Neural progenitor cell (in vitro differentiated cells): ENCODE data around the gene TTC4. TPM values are rescaled to one million over a fixed set of nuclear protein-coding genes. Genes with fewer than 3 reads are reported as not detected.

Source experiments
- DNase-seq: peaks from one replicate; pipeline ENCODE4 v3.0.0-alpha.2; 2016; ENCODE audit warnings: low spot score
- H2AFZ ChIP-seq: fragments of 200-600 bp; sonication (generic); replicated peaks from 2 replicates; pipeline ENCODE4 v1.6.1; 2016; ENCODE audit warnings: antibody characterized with exemption
- H3F3A ChIP-seq: fragments of 200-600 bp; sonication (generic); 2 replicates; pipeline ENCODE4 v1.6.1; 2016; ENCODE audit warnings: antibody characterized with exemption, low read depth
- H3K27ac ChIP-seq: fragments of 200-600 bp; sonication (generic); 2 replicates; pipeline ENCODE4 v1.5.1; 2016; ENCODE audit warnings: mild to moderate bottlenecking
- H3K27me3 ChIP-seq: fragments of 200-600 bp; sonication (generic); 2 replicates; pipeline ENCODE4 v1.6.1; 2016; ENCODE audit warnings: mild to moderate bottlenecking, moderate library complexity
- H3K36me3 ChIP-seq: fragments of 200-600 bp; sonication (generic); 2 replicates; pipeline ENCODE4 v1.5.1; 2016
- H3K4me1 ChIP-seq: fragments of 200-600 bp; sonication (generic); 2 replicates; pipeline ENCODE4 v1.6.1; 2016; ENCODE audit warnings: mixed run types
- H3K4me2 ChIP-seq: fragments of 200-600 bp; sonication (generic); 2 replicates; pipeline ENCODE4 v1.6.1; 2016
- H3K4me3 ChIP-seq: fragments of 200-600 bp; sonication (generic); 2 replicates; pipeline ENCODE4 v1.5.1; 2016
- H3K79me2 ChIP-seq: fragments of 200-600 bp; sonication (generic); 2 replicates; pipeline ENCODE4 v1.6.1; 2016; ENCODE audit warnings: low read depth
- H3K9ac ChIP-seq: fragments of 200-600 bp; sonication (generic); 2 replicates; pipeline ENCODE4 v1.6.1; 2016
- H3K9me3 ChIP-seq: fragments of 200-600 bp; sonication (generic); 2 replicates; pipeline ENCODE4 v1.5.1; 2016; ENCODE audit warnings: low read depth
- H4K20me1 ChIP-seq: fragments of 200-600 bp; sonication (generic); 2 replicates; pipeline ENCODE4 v1.6.1; 2016; ENCODE audit warnings: low read depth
- H3K27ac Mint-ChIP-seq: 3 replicates; pipeline ENCODE4 v1.8.0; 2021; ENCODE audit warnings: mixed read lengths
- H3K27me3 Mint-ChIP-seq: 2 replicates; pipeline ENCODE4 v1.8.0; 2022; ENCODE audit warnings: low read depth, mild to moderate bottlenecking, inconsistent platforms, moderate library complexity, mixed read lengths; ENCODE audit not compliant: insufficient read depth
- H3K36me3 Mint-ChIP-seq: 3 replicates; pipeline ENCODE4 v1.8.0; 2021; ENCODE audit warnings: mixed read lengths
- H3K4me1 Mint-ChIP-seq: 3 replicates; pipeline ENCODE4 v1.8.0; 2021; ENCODE audit warnings: mixed read lengths
- H3K4me3 Mint-ChIP-seq: 3 replicates; pipeline ENCODE4 v1.8.0; 2021; ENCODE audit warnings: mild to moderate bottlenecking, moderate library complexity, mixed read lengths
- H3K9me3 Mint-ChIP-seq: 3 replicates; pipeline ENCODE4 v1.8.0; 2020; ENCODE audit warnings: mixed read lengths
- EZH2 ChIP-seq: fragments of 200-600 bp; sonication (generic); IDR thresholded peaks from 2 replicates; pipeline ENCODE4 v1.6.1; 2017; ENCODE audit warnings: antibody characterized with exemption, mild to moderate bottlenecking, moderate library complexity
- EZH2phosphoT487 ChIP-seq: fragments of 200-600 bp; sonication (generic); IDR thresholded peaks from 2 replicates; pipeline ENCODE4 v1.6.1; 2017; ENCODE audit warnings: antibody characterized with exemption
- total RNA-seq: library from RNA; depleted of rRNA; stranded (reverse); fragments of >200 nt; gene quantifications from 2 replicates; pipeline ENCODE4 v1.2.3, GENCODE V29; 2015; ENCODE audit warnings: low replicate concordance
- TF ChIP-seq, protein P1 (sequence below): fragments of 200-600 bp; sonication (generic); IDR thresholded peaks from 2 replicates; pipeline ENCODE4 v1.5.1; 2017; ENCODE audit warnings: antibody characterized with exemption, mild to moderate bottlenecking

Gene TTC4
- total RNA-seq, 1 donor from 2014 or later, result 37.5 TPM

DNA sequence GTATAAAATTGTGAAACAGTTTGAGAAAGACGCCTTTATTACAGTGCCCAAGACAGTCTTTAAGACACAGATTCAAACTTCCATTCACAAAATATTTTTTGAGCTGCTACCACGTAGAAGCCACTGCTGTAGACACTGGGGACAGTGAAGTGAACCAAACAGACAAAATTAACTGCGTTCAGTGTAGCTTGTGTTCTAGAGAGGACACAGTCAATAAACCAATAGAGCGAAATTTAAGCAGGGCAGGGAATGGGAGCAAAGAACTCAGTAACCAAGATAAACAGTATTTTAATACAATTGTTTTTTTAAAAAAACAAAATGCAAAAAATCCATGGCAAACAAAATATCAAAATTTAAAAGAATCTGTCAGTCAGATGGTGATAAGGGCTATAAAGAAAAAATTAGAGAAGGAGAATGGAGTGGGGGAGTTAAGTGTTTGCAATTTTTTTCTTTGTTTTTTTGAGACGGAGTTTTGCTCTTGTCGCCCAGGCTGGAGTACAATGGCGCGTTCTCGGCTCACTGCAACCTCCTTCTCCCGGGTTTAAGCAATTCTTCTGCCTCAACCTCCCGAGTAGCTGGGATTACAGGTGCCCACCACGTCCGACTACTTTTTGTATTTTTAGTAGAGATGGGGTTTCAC, 49.4 kb downstream of the TTC4 start:
- Mint-ChIP-seq H3K27me3 (peaks cover 9% of the 10 kb centered on the region), H3K4me3 (peak overlapping the region; percentile 95), H3K4me1 (peaks cover 15% of the 10 kb centered on the region), H3K27ac (peak overlapping the region; percentile 36), H3K36me3 (no peaks in the 10 kb centered on the region), H3K9me3 (no peaks in the 10 kb centered on the region)
- Histone ChIP-seq H3K9me3 (no peaks in the 10 kb centered on the region), H3F3A (no peaks in the 10 kb centered on the region), H3K9ac (no peak overlapping the region), H3K27me3 (no peaks in the 10 kb centered on the region), H3K36me3 (no peaks in the 10 kb centered on the region), H4K20me1 (no peaks in the 10 kb centered on the region), H2AFZ (peak overlapping the region; percentile 53), H3K4me3 (peak overlapping the region; percentile 47), H3K27ac (no peak overlapping the region), H3K4me2 (peak overlapping the region; percentile 81), H3K79me2 (peaks cover 21% of the 10 kb centered on the region), H3K4me1 (peaks cover 12% of the 10 kb centered on the region)
- no peak for DNase-seq
- TF ChIP-seq, protein P1, sequence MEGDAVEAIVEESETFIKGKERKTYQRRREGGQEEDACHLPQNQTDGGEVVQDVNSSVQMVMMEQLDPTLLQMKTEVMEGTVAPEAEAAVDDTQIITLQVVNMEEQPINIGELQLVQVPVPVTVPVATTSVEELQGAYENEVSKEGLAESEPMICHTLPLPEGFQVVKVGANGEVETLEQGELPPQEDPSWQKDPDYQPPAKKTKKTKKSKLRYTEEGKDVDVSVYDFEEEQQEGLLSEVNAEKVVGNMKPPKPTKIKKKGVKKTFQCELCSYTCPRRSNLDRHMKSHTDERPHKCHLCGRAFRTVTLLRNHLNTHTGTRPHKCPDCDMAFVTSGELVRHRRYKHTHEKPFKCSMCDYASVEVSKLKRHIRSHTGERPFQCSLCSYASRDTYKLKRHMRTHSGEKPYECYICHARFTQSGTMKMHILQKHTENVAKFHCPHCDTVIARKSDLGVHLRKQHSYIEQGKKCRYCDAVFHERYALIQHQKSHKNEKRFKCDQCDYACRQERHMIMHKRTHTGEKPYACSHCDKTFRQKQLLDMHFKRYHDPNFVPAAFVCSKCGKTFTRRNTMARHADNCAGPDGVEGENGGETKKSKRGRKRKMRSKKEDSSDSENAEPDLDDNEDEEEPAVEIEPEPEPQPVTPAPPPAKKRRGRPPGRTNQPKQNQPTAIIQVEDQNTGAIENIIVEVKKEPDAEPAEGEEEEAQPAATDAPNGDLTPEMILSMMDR, result no peak
- TF ChIP-seq EZH2 (no peak), EZH2phosphoT487 (no peak)

GRCh38 chr1:54766726-54767125, 51.1 kb downstream of the TTC4 start:
- peaks cover 10% of the 10 kb centered on the region for H3K4me1 Mint-ChIP-seq
- no peaks in the 10 kb centered on the region for H3K27me3 ChIP-seq
- H3F3A ChIP-seq, result no peaks in the 10 kb centered on the region
- H3K27ac Mint-ChIP-seq, result peak overlapping the region; percentile 31
- no peak overlapping the region for H3K9ac ChIP-seq
- peaks cover 12% of the 10 kb centered on the region for H3K4me1 ChIP-seq
- TF ChIP-seq EZH2phosphoT487, result no peak
- no peak for TF ChIP-seq EZH2
- TF ChIP-seq, protein P1, result no peak
- no peak overlapping the region for H3K4me2 ChIP-seq
- H3K36me3 ChIP-seq, result no peaks in the 10 kb centered on the region
- H3K4me3 Mint-ChIP-seq, result no peak overlapping the region
- peaks cover 6% of the 10 kb centered on the region for H3K27me3 Mint-ChIP-seq
- H3K4me3 ChIP-seq, result no peak overlapping the region
- H3K27ac ChIP-seq, result no peak overlapping the region
- peaks cover 21% of the 10 kb centered on the region for H3K79me2 ChIP-seq
- DNase-seq, result no peak
- H3K36me3 Mint-ChIP-seq, result no peaks in the 10 kb centered on the region
- H4K20me1 ChIP-seq, result no peaks in the 10 kb centered on the region
- H2AFZ ChIP-seq, result peak overlapping the region; percentile 53
- no peaks in the 10 kb centered on the region for H3K9me3 ChIP-seq
- no peaks in the 10 kb centered on the region for H3K9me3 Mint-ChIP-seq

GRCh38 chr1:54767526-54767925, 51.9 kb downstream of the TTC4 start:
- Mint-ChIP-seq H3K4me1 (peaks cover 10% of the 10 kb centered on the region), H3K27ac (peak overlapping the region; percentile 46), H3K9me3 (no peaks in the 10 kb centered on the region), H3K27me3 (peaks cover 6% of the 10 kb centered on the region), H3K4me3 (no peak overlapping the region), H3K36me3 (no peaks in the 10 kb centered on the region)
- Histone ChIP-seq H3K4me1 (peaks cover 12% of the 10 kb centered on the region), H3K9me3 (no peaks in the 10 kb centered on the region), H3K27me3 (no peaks in the 10 kb centered on the region), H4K20me1 (no peaks in the 10 kb centered on the region), H3K79me2 (peaks cover 17% of the 10 kb centered on the region), H3K4me2 (no peak overlapping the region), H3K36me3 (no peaks in the 10 kb centered on the region), H3K27ac (no peak overlapping the region), H3F3A (no peaks in the 10 kb centered on the region), H3K4me3 (no peak overlapping the region), H3K9ac (no peak overlapping the region), H2AFZ (no peak overlapping the region)
- no peak for DNase-seq
- no peak for TF ChIP-seq EZH2phosphoT487

DNA sequence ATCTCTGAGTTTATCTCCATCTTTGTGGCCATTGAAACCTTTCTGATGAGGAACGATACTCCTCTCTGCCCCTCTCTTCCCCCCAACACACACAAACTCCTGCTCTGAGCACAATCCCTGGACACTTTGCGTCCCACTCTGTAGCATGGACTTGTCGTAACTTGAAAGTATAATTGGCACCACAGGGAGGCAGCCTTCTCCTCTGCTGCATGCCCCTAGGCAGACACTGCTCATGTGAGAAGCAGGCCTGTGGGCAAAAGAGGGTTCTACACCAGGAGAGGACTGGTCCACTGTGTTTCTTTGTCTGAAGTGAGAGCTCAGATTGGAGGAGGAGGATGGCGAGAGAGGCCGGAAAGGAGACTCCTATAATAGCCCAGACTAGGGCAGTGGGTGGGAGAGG, 52.4 kb downstream of the TTC4 start:
- no peak for TF ChIP-seq EZH2
- TF ChIP-seq, protein P1, result peak; percentile 24
- no peaks in the 10 kb centered on the region for H3K27me3 ChIP-seq
- no peak overlapping the region for H3K4me3 ChIP-seq
- H3K9me3 ChIP-seq, result no peaks in the 10 kb centered on the region
- DNase-seq, result peak; percentile 37
- H3K4me3 Mint-ChIP-seq, result no peak overlapping the region
- H3K27ac Mint-ChIP-seq, result no peak overlapping the region
- H3K4me2 ChIP-seq, result no peak overlapping the region
- peaks cover 7% of the 10 kb centered on the region for H3K4me1 Mint-ChIP-seq
- peaks cover 6% of the 10 kb centered on the region for H3K27me3 Mint-ChIP-seq
- peaks cover 11% of the 10 kb centered on the region for H3K79me2 ChIP-seq
- H3F3A ChIP-seq, result no peaks in the 10 kb centered on the region
- H3K9me3 Mint-ChIP-seq, result no peaks in the 10 kb centered on the region
- H3K9ac ChIP-seq, result no peak overlapping the region
- H3K4me1 ChIP-seq, result peaks cover 10% of the 10 kb centered on the region
- H3K36me3 ChIP-seq, result no peaks in the 10 kb centered on the region
- H4K20me1 ChIP-seq, result no peaks in the 10 kb centered on the region
- no peaks in the 10 kb centered on the region for H3K36me3 Mint-ChIP-seq
- no peak overlapping the region for H2AFZ ChIP-seq
- no peak overlapping the region for H3K27ac ChIP-seq
